LHCN-M2 (cell line): Measurements from ENCODE around the gene PRKACA. TPM values are rescaled to one million over a fixed set of nuclear protein-coding genes. Genes with fewer than 3 reads are reported as not detected.
"Not testable (repeated sequence)": the region's sequence is repeated elsewhere in the genome, so short reads cannot be mapped to it uniquely, and the experiment has no call there.

ENCODE experiments used
- DNase-seq: peaks from one replicate; pipeline ENCODE4 v3.0.0-alpha.2; 2012; ENCODE audit warnings: low read depth
- total RNA-seq: library from RNA; depleted of rRNA; stranded (reverse); fragments of >200 nt; gene quantifications from 2 replicates; pipeline ENCODE4 v1.2.3, GENCODE V29; 2014; rRNA removed

PRKACA gene
- total RNA-seq, 1 experiment from 2014 or later, result 76.2 TPM

GRCh38 chr19:14048443-14049153, 69.0 kb downstream of the PRKACA start:
- no peak for DNase-seq

- not testable (repeated sequence) for DNase-seq
These were observed 69.7 kb downstream of the PRKACA start for GRCh38 chr19:14047866-14048265.

GRCh38 chr19:14042659-14043608, 74.6 kb downstream of the PRKACA start:
- peak; percentile 83 for DNase-seq

Other genes with a start within 250 kb of the PRKACA start
- gene NANOS3, start 240.6 kb downstream of the PRKACA start, total RNA-seq, result not detected in 2 replicates
- gene BRME1, start 211.6 kb downstream of the PRKACA start, total RNA-seq, result 1.1 and 1.7 TPM in 2 replicates
- 19.2 and 21.0 TPM in 2 replicates for gene CC2D1A, start 211.6 kb downstream of the PRKACA start, total RNA-seq
- 2.1 and 5.2 TPM in 2 replicates for gene PODNL1, start 179.3 kb downstream of the PRKACA start, total RNA-seq
- 28.8 and 30.2 TPM in 2 replicates for gene DCAF15, start 165.3 kb downstream of the PRKACA start, total RNA-seq
- gene RFX1, start 111.4 kb downstream of the PRKACA start, total RNA-seq, result 2.2 and 2.5 TPM in 2 replicates
- gene RLN3, start 89.6 kb downstream of the PRKACA start, total RNA-seq, result not detected in 2 replicates
- gene IL27RA, start 86.0 kb downstream of the PRKACA start, total RNA-seq, result 0.29 and 0.32 TPM in 2 replicates
- gene PALM3, start 55.7 kb downstream of the PRKACA start, total RNA-seq, result 0.11 and 0.38 TPM in 2 replicates
- 0.19 and 0.34 TPM in 2 replicates for gene MISP3, start 45.0 kb downstream of the PRKACA start, total RNA-seq
- not detected in 2 replicates for gene C19orf67, start 32.0 kb downstream of the PRKACA start, total RNA-seq
- gene SAMD1, start 27.0 kb downstream of the PRKACA start, total RNA-seq, result 59.3 and 64.5 TPM in 2 replicates
- gene ASF1B, start 18.8 kb upstream of the PRKACA start, total RNA-seq, result 107 and 111 TPM in 2 replicates
- gene ADGRL1, start 88.4 kb upstream of the PRKACA start, total RNA-seq, result 0.45 and 1.6 TPM in 2 replicates